Type B pancreatic cell (in vitro differentiated cells): Measurements from ENCODE around the gene JMJD7. TPM values are rescaled to one million over a fixed set of nuclear protein-coding genes. Genes with fewer than 3 reads are reported as not detected.

Experiments used
- DNase-seq: peaks from one replicate; pipeline ENCODE4 v3.0.0; 2021; ENCODE audit warnings: mixed read lengths; ENCODE audit not compliant: unreplicated experiment; ENCODE audit errors: extremely low spot score
- H3K27ac Mint-ChIP-seq: 2 replicates; pipeline ENCODE4 v1.8.0; 2021; ENCODE audit warnings: mild to moderate bottlenecking, mixed read lengths
- H3K27me3 Mint-ChIP-seq: 2 replicates; pipeline ENCODE4 v1.8.0; 2021; ENCODE audit warnings: mixed read lengths
- H3K36me3 Mint-ChIP-seq: 2 replicates; pipeline ENCODE4 v1.8.0; 2021; ENCODE audit warnings: mixed read lengths
- H3K4me1 Mint-ChIP-seq: one replicate; pipeline ENCODE4 v1.8.0; 2021; ENCODE audit warnings: mixed read lengths; ENCODE audit not compliant: unreplicated experiment
- H3K4me3 Mint-ChIP-seq: 2 replicates; pipeline ENCODE4 v1.8.0; 2021; ENCODE audit warnings: mild to moderate bottlenecking, mixed read lengths
- H3K9me3 Mint-ChIP-seq: 2 replicates; pipeline ENCODE4 v1.8.0; 2021; ENCODE audit warnings: mixed read lengths
- total RNA-seq: library from RNA; stranded (reverse); gene quantifications from 2 replicates; pipeline ENCODE4 v1.2.1, GENCODE V29; 2021; ENCODE audit warnings: low replicate concordance
- TF ChIP-seq, protein P1 (sequence below): fragments of 200-600 bp; sonication (generic); conservative IDR thresholded peaks from 2 replicates; pipeline ENCODE4 v1.5.0; 2021; ENCODE audit warnings: antibody characterized with exemption, mild to moderate bottlenecking

The JMJD7 gene
- total RNA-seq, 1 donor from 2014 or later = 29.0 TPM

GRCh38 chr15:41881920-41882688 lies 54.2 kb downstream of the JMJD7 start:
- H3K9me3 Mint-ChIP-seq = no peaks in the 10 kb centered on the region
- DNase-seq = no peak
- TF ChIP-seq, protein P1, sequence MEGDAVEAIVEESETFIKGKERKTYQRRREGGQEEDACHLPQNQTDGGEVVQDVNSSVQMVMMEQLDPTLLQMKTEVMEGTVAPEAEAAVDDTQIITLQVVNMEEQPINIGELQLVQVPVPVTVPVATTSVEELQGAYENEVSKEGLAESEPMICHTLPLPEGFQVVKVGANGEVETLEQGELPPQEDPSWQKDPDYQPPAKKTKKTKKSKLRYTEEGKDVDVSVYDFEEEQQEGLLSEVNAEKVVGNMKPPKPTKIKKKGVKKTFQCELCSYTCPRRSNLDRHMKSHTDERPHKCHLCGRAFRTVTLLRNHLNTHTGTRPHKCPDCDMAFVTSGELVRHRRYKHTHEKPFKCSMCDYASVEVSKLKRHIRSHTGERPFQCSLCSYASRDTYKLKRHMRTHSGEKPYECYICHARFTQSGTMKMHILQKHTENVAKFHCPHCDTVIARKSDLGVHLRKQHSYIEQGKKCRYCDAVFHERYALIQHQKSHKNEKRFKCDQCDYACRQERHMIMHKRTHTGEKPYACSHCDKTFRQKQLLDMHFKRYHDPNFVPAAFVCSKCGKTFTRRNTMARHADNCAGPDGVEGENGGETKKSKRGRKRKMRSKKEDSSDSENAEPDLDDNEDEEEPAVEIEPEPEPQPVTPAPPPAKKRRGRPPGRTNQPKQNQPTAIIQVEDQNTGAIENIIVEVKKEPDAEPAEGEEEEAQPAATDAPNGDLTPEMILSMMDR = no peak
- peaks cover 9% of the 10 kb centered on the region for H3K4me1 Mint-ChIP-seq
- H3K4me3 Mint-ChIP-seq = peak overlapping the region; percentile 49
- peaks cover 31% of the 10 kb centered on the region for H3K27me3 Mint-ChIP-seq
- H3K36me3 Mint-ChIP-seq = no peaks in the 10 kb centered on the region
- H3K27ac Mint-ChIP-seq = no peak overlapping the region

DNA sequence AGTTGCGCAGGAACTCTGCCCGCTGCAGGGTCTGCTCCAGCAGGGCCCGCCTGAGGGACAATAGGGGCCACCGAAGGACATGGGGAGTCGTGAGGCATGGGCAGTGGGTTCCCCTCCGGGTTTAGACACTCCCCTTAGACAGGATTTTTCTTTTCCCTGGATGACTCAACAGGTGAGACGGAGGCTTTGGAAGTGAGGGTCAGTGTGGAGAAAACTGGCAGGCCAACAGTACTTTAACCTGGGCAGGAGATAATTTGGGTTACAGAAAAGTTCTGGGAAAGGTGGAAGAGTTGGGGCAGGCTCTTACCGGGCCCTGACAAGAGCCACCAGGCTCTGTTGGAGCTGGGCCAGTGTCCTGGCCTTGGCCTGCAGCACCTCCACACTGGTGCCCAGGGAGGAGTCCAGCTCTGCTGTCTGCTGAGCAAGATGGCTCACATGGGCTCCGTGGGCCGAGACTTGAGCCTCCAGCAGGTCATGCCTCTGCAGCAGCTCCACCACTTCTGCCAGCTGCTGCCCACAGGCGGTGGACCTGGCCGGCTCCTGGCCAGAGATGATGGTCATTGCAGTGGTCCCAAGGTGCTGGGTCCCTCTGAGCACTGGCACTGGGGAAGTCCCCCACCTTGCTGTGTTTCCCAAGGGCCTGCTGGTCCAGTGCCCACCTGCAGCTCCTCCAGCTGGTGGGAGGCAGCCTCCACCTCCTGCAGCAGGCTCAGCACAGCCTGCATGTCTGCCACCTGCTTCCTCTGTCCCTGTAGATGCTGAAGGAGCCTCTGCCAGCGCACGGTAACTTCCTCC lies 55.0 kb downstream of the JMJD7 start:
- TF ChIP-seq, protein P1 = no peak
- Mint-ChIP-seq H3K36me3 (no peaks in the 10 kb centered on the region), H3K9me3 (no peaks in the 10 kb centered on the region), H3K27ac (no peak overlapping the region), H3K4me3 (no peak overlapping the region), H3K4me1 (peaks cover 9% of the 10 kb centered on the region), H3K27me3 (peaks cover 31% of the 10 kb centered on the region)
- no peak for DNase-seq

DNA sequence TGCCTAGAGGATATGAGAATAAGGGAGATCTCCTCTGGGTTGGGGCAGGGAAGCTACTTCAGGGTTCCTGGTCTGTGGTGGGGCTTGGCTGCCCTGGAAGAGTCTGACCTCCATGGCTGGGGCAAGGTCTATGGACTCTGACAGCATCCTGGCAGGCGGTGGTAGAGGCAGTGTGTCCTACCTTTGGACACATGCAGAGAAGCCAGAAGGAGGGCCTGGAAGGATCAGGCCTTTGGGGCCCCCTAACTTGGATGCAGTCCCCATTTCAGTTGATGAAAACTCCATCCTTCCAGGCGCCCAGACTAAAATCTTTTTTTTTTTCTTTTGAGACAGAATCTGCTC lies 55.6 kb downstream of the JMJD7 start:
- no peak overlapping the region for H3K4me3 Mint-ChIP-seq
- H3K4me1 Mint-ChIP-seq = peaks cover 9% of the 10 kb centered on the region
- H3K27me3 Mint-ChIP-seq = peaks cover 31% of the 10 kb centered on the region
- TF ChIP-seq, protein P1 = no peak
- DNase-seq = no peak
- no peaks in the 10 kb centered on the region for H3K36me3 Mint-ChIP-seq
- no peaks in the 10 kb centered on the region for H3K9me3 Mint-ChIP-seq
- no peak overlapping the region for H3K27ac Mint-ChIP-seq

GRCh38 chr15:41884458-41884857 lies 56.6 kb downstream of the JMJD7 start:
- TF ChIP-seq, protein P1 = no peak
- H3K27me3 Mint-ChIP-seq = peaks cover 31% of the 10 kb centered on the region
- no peak overlapping the region for H3K27ac Mint-ChIP-seq

DNA sequence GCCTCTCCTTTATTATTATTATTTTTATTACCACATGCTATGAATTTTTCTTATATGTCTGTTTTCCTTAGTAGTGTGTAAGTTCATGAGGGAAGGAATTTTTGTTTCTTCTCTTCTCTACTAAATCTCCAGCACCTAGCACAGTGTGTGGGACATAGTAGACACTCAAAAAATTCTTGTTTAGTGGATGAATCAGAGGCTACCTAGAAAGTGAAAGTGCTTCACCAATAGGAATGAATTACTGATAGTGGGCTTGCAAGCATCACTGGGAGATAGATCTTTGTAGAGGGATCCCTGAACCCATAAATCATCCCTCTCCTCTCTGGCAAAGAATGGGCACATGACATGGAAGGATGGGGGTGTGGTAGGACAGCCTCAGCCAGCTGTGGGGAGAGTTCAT lies 57.4 kb downstream of the JMJD7 start:
- Mint-ChIP-seq H3K36me3 (no peaks in the 10 kb centered on the region), H3K27me3 (peaks cover 26% of the 10 kb centered on the region), H3K27ac (no peak overlapping the region), H3K9me3 (no peaks in the 10 kb centered on the region), H3K4me3 (no peak overlapping the region), H3K4me1 (peaks cover 9% of the 10 kb centered on the region)
- TF ChIP-seq, protein P1 = no peak
- DNase-seq = no peak

More at GRCh38 chr15:41884458-41884857, 56.6 kb downstream of the JMJD7 start:
- no peak for DNase-seq
- Mint-ChIP-seq H3K36me3 (no peaks in the 10 kb centered on the region), H3K9me3 (no peaks in the 10 kb centered on the region), H3K4me3 (peak overlapping the region; percentile 20), H3K4me1 (peaks cover 9% of the 10 kb centered on the region)
